Measurements from ENCODE around the gene TMEM114.

DNA sequence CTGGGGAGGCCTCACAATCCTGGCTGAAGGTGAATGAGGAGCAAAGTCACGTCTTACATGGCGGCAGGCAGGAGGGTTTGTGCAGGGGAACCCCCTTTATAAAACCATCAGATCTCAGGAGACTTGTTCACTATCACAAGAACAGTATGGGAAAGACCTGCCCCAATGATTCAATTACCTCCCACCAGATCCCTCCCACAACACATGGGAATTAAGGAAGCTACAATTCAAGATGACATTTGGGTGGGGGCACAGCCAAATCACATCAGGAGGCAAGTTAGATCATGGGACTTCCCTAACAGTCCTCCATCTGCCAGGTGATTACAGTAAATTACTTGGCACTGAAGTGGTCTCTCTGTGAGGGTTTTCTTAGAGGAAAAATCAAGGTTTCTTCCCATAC lies 5.3 kb downstream of the TMEM114 start:
- no peak for TF ChIP-seq GATA2 (IDR thresholded peaks at IDR 0.05; ENCODE audit: low read depth, low read length)
- TF ChIP-seq GATA3 (IDR thresholded peaks at IDR 0.05; ENCODE audit: low read depth, low read length) = no peak

Measured in SH-SY5Y (cell line).